HL-60 (cell line): ENCODE results near the gene RAI1.

Source experiments
- DNase-seq, 2 experiments: peaks; one replicate each; pipeline ENCODE4 v3.0.0-alpha.2; 2010 to 2020; ENCODE audit warnings: low read depth in 1 of 2, low spot score in 1 of 2
- H3K27ac ChIP-seq: fragments of 250-450 bp; sonication (Bioruptor Pico); replicated peaks from 2 replicates; pipeline ENCODE4 v1.5.1; 2020; ENCODE audit warnings: mild to moderate bottlenecking, moderate library complexity
- H3K27me3 ChIP-seq: fragments of 250-450 bp; sonication (Bioruptor Pico); 2 replicates; pipeline ENCODE4 v1.5.1; 2021; ENCODE audit warnings: mild to moderate bottlenecking, moderate library complexity; ENCODE audit not compliant: insufficient read depth, poor library complexity, severe bottlenecking
- H3K4me3 ChIP-seq: replicated peaks from 2 replicates; pipeline ENCODE4 v1.5.1; 2011; ENCODE audit warnings: mild to moderate bottlenecking, control low read depth, low read length; ENCODE audit not compliant: insufficient read depth
- GABPA ChIP-seq: IDR thresholded peaks from 2 replicates; pipeline ENCODE4 v1.6.1; 2012; ENCODE audit warnings: low read depth
- POLR2AphosphoS5 ChIP-seq: IDR thresholded peaks from 2 replicates; pipeline ENCODE4 v1.6.1; 2012; ENCODE audit warnings: low read depth
- SPI1 ChIP-seq: IDR thresholded peaks from 2 replicates; pipeline ENCODE4 v1.6.1; 2012; ENCODE audit warnings: low read depth, mild to moderate bottlenecking, borderline replicate concordance
- TF ChIP-seq, protein P1 (sequence below): IDR thresholded peaks from one replicate; pipeline ENCODE4 v1.5.1; 2011; ENCODE audit warnings: low read length, control low read depth, inconsistent platforms; ENCODE audit not compliant: insufficient read depth
- TF ChIP-seq, protein P2 (sequence below): IDR thresholded peaks from 2 replicates; pipeline ENCODE4 v1.6.1; 2012; ENCODE audit warnings: low read depth; ENCODE audit not compliant: insufficient replicate concordance

The RAI1 gene

GRCh38 chr17:17708816-17709215 lies 27.6 kb downstream of the RAI1 start:
- Histone ChIP-seq H3K27me3 (no peaks in the 10 kb centered on the region), H3K27ac (no peak overlapping the region), H3K4me3 (no peak overlapping the region)
- DNase-seq = no peak
- TF ChIP-seq, protein P1, sequence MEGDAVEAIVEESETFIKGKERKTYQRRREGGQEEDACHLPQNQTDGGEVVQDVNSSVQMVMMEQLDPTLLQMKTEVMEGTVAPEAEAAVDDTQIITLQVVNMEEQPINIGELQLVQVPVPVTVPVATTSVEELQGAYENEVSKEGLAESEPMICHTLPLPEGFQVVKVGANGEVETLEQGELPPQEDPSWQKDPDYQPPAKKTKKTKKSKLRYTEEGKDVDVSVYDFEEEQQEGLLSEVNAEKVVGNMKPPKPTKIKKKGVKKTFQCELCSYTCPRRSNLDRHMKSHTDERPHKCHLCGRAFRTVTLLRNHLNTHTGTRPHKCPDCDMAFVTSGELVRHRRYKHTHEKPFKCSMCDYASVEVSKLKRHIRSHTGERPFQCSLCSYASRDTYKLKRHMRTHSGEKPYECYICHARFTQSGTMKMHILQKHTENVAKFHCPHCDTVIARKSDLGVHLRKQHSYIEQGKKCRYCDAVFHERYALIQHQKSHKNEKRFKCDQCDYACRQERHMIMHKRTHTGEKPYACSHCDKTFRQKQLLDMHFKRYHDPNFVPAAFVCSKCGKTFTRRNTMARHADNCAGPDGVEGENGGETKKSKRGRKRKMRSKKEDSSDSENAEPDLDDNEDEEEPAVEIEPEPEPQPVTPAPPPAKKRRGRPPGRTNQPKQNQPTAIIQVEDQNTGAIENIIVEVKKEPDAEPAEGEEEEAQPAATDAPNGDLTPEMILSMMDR = no peak
- TF ChIP-seq, protein P2, sequence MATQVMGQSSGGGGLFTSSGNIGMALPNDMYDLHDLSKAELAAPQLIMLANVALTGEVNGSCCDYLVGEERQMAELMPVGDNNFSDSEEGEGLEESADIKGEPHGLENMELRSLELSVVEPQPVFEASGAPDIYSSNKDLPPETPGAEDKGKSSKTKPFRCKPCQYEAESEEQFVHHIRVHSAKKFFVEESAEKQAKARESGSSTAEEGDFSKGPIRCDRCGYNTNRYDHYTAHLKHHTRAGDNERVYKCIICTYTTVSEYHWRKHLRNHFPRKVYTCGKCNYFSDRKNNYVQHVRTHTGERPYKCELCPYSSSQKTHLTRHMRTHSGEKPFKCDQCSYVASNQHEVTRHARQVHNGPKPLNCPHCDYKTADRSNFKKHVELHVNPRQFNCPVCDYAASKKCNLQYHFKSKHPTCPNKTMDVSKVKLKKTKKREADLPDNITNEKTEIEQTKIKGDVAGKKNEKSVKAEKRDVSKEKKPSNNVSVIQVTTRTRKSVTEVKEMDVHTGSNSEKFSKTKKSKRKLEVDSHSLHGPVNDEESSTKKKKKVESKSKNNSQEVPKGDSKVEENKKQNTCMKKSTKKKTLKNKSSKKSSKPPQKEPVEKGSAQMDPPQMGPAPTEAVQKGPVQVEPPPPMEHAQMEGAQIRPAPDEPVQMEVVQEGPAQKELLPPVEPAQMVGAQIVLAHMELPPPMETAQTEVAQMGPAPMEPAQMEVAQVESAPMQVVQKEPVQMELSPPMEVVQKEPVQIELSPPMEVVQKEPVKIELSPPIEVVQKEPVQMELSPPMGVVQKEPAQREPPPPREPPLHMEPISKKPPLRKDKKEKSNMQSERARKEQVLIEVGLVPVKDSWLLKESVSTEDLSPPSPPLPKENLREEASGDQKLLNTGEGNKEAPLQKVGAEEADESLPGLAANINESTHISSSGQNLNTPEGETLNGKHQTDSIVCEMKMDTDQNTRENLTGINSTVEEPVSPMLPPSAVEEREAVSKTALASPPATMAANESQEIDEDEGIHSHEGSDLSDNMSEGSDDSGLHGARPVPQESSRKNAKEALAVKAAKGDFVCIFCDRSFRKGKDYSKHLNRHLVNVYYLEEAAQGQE = no peak
- TF ChIP-seq GABPA (no peak), SPI1 (no peak), POLR2AphosphoS5 (no peak)

DNA sequence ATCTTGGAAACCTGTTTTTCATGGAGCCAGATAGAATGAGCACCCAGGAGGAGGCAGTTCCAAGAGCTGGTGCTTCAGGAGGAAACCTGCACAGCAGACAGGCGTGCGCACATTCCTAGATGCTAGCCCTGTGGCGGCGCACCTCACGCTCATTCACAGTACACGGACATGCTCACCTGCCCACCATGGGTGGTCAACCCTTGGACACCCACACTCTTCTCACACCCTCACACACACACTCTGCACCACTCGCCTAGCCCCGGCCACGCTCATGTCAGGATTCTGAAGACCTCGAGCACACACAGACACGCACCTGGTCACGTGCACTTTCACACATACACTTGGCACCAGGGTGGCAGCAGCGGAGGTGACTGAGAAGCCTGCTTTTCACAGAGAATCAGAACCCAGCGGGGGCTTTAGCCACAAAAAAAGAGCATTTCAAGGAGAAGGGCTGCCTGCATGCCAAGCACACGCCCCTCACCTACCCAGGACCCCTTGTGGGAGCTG lies 28.6 kb downstream of the RAI1 start:
- no peak overlapping the region for H3K27ac ChIP-seq
- no peak for DNase-seq
- TF ChIP-seq GABPA (no peak), SPI1 (no peak), POLR2AphosphoS5 (no peak)
- TF ChIP-seq, protein P1 = no peak
- no peaks in the 10 kb centered on the region for H3K27me3 ChIP-seq
- no peak overlapping the region for H3K4me3 ChIP-seq

DNA sequence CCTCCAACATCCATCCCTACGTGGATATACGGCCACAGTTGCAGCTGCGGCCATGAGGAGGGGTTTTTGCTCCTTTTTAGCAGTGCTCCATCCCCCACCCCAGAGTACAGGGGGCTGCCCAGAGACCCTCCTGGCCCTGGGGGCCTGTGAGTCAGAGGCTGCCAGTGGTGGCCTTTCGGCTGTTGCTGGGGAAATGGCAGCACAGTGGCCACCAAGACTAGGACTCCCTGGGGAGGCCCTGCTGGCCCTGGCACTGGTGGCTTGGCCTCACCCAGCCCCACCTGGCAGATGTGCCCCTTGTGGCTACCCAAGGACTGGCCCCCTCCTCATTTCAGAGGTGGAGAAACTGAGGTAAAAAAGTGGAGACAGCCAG lies 29.1 kb downstream of the RAI1 start:
- Histone ChIP-seq H3K27me3 (no peaks in the 10 kb centered on the region), H3K27ac (no peak overlapping the region), H3K4me3 (no peak overlapping the region)
- DNase-seq = no peak
- no peak for TF ChIP-seq GABPA
- TF ChIP-seq POLR2AphosphoS5 = no peak
- TF ChIP-seq, protein P1 = no peak
- no peak for TF ChIP-seq SPI1
- TF ChIP-seq, protein P2 = no peak

DNA sequence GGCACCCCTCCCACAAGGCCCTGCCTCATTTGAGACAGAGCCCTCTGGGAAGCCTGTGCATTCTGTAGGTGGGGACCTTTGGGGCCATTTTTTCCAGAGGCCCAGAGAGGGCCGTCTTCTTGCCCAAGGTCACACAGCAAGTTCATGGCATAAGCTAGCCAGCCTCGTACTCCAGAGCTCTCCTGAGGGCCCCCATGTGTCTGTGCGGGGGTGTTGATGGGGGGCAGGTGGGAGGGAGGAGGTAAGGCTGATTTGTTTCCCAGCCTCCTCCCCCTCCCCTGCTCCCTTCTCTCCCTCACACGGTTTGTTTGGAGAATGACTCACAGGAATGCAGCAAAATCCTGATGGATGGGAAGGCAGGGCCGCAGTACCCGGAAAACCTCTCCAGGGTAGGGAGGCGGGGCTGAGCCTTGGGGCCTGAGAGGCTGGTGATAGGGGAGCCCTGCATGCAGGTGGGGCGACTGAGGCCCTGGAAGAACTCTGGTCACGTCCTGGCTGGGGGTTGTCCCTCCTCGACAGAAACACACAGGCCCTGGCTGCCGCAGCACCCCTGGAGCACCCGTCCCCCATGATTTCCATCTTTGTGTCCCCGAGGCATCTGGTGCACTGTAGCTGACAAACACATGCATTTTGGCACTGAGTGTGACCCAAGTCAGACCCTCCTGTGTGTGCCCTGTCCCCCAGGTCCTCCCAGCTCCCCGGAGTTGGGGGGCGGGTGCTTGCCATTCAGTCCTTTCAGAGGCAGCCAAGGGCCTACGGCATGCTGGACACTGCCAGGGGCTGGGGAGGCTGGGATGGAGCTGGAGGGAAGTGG lies 29.7 kb downstream of the RAI1 start:
- H3K27me3 ChIP-seq = no peaks in the 10 kb centered on the region
- TF ChIP-seq GABPA (no peak), SPI1 (no peak), POLR2AphosphoS5 (no peak)
- TF ChIP-seq, protein P1 = no peak
- TF ChIP-seq, protein P2 = no peak
- no peak for DNase-seq
- no peak overlapping the region for H3K27ac ChIP-seq
- H3K4me3 ChIP-seq = no peak overlapping the region
